H1 (cell line): ENCODE results near the gene SPOCK1. TPM values are rescaled to one million over a fixed set of nuclear protein-coding genes. Genes with fewer than 3 reads are reported as not detected.

Experiments used
- CTCF ChIA-PET: fragments of 300-600 bp; sonication (Branson Sonifier 250); formaldehyde crosslinking; loops from one replicate; lab custom pipeline; 2021; ENCODE audit not compliant: partially characterized antibody; lab: Charles Lee
- POLR2A ChIA-PET: fragments of 300-600 bp; sonication (Branson Sonifier 250); formaldehyde crosslinking; loops from one replicate; lab custom pipeline; 2021; ENCODE audit warnings: inconsistent platforms; ENCODE audit not compliant: partially characterized antibody; lab: Charles Lee
- DNase-seq, 2 experiments: peaks; one replicate each; pipeline versions ENCODE4 v3.0.0 to v3.0.0-alpha.2; 2010 to 2022; ENCODE audit warnings: low spot score in 2 of 2, low read depth in 1 of 2, mixed read lengths in 1 of 2
- FAIRE-seq: peaks from 2 replicates; lab custom pipeline; 2011; peaks lifted over from hg19 to GRCh38; lab: Jason Lieb, UNC
- H2AFZ ChIP-seq: 2 replicates; pipeline ENCODE4 v1.8.1; 2012; ENCODE audit warnings: low read length, inconsistent platforms
- H2AK5ac ChIP-seq: 2 replicates; pipeline ENCODE4 v1.6.1; 2013; ENCODE audit warnings: low read depth, low read length
- H2BK120ac ChIP-seq: replicated peaks from 2 replicates; pipeline ENCODE3; 2013; ENCODE audit warnings: low read depth, low read length, inconsistent platforms
- H2BK12ac ChIP-seq: 2 replicates; pipeline ENCODE4 v1.6.1; 2013; ENCODE audit warnings: low read depth, low read length
- H2BK15ac ChIP-seq: 2 replicates; pipeline ENCODE4 v1.6.1; 2013; ENCODE audit warnings: low read length
- H2BK20ac ChIP-seq: 2 replicates; pipeline ENCODE4 v1.6.1; 2013; ENCODE audit warnings: low read length
- H2BK5ac ChIP-seq: 2 replicates; pipeline ENCODE4 v1.6.1; 2013; ENCODE audit warnings: low read depth, low read length
- H3K14ac ChIP-seq: 2 replicates; pipeline ENCODE4 v1.6.1; 2013; ENCODE audit warnings: inconsistent platforms; ENCODE audit not compliant: insufficient read length
- H3K18ac ChIP-seq: 2 replicates; pipeline ENCODE4 v1.6.1; 2013; ENCODE audit warnings: low read length; ENCODE audit errors: extremely low read depth
- H3K23ac ChIP-seq: 2 replicates; pipeline ENCODE4 v1.6.1; 2013; ENCODE audit warnings: inconsistent platforms; ENCODE audit not compliant: insufficient read length
- H3K23me2 ChIP-seq: 2 replicates; pipeline ENCODE4 v1.6.1; 2013; ENCODE audit warnings: low read depth, low read length
- H3K27ac ChIP-seq: 2 replicates; pipeline ENCODE4 v1.6.1; 2011; ENCODE audit warnings: low read depth, low read length, inconsistent platforms
- H3K27me3 ChIP-seq, 4 experiments: replicated peaks in 1 of 4; 1 replicate in 1 of 4; 2 replicates in 3 of 4; pipeline versions ENCODE4 v1.6.1 to v1.8.1; 2011 to 2013; ENCODE audit warnings: low read length in 3 of 4, mild to moderate bottlenecking in 3 of 4, inconsistent platforms in 2 of 4, mixed read lengths in 2 of 4, moderate library complexity in 1 of 4; ENCODE audit not compliant: control insufficient read depth in 3 of 4, insufficient read depth in 3 of 4; ENCODE audit errors: extremely low read depth in 1 of 4
- H3K36me3 ChIP-seq, 4 experiments: 2 replicates each; pipeline versions ENCODE4 v1.6.1 to v1.8.1; 2011 to 2013; ENCODE audit warnings: mild to moderate bottlenecking in 4 of 4, low read length in 3 of 4, moderate library complexity in 2 of 4, control low read depth in 1 of 4, inconsistent platforms in 1 of 4; ENCODE audit not compliant: insufficient read depth in 4 of 4, control insufficient read depth in 2 of 4
- H3K4ac ChIP-seq: replicated peaks from 2 replicates; pipeline ENCODE3; 2013; ENCODE audit warnings: low read length, low read depth, mixed read lengths, inconsistent platforms; ENCODE audit not compliant: insufficient read length
- H3K4me1 ChIP-seq, 4 experiments: replicated peaks in 1 of 4; 1 replicate in 1 of 4; 2 replicates in 3 of 4; pipeline versions ENCODE4 v1.6.1 to v1.8.1; 2011 to 2013; ENCODE audit warnings: low read length in 3 of 4, inconsistent platforms in 2 of 4, mixed read lengths in 1 of 4; ENCODE audit not compliant: insufficient read depth in 4 of 4, control insufficient read depth in 3 of 4
- H3K4me2 ChIP-seq, 2 experiments: 2 replicates each; pipeline versions ENCODE4 v1.6.1 to v1.8.1; 2011 to 2013; ENCODE audit warnings: low read depth in 2 of 2, low read length in 2 of 2, control low read depth in 1 of 2, inconsistent platforms in 1 of 2, mild to moderate bottlenecking in 1 of 2; ENCODE audit not compliant: insufficient read depth in 1 of 2
- H3K4me3 ChIP-seq, 4 experiments: fragments of 200-600, 300-600 bp in 1 of 4; sonication (generic), shearing (Covaris generic), sonication (Bioruptor Twin) in 1 of 4; 2 replicates each; pipeline versions ENCODE4 v1.5.1 to v1.8.1; 2011 to 2016; ENCODE audit warnings: low read length in 4 of 4, low read depth in 3 of 4, control low read depth in 2 of 4, inconsistent platforms in 2 of 4, mild to moderate bottlenecking in 2 of 4, mixed read lengths in 1 of 4, moderate library complexity in 1 of 4; ENCODE audit not compliant: insufficient read depth in 2 of 4; ENCODE audit errors: extremely low read depth in 1 of 4
- H3K56ac ChIP-seq: replicated peaks from 2 replicates; pipeline ENCODE3; 2013; ENCODE audit warnings: low read depth, mild to moderate bottlenecking, mixed read lengths, low read length, inconsistent platforms; ENCODE audit not compliant: insufficient read length
- H3K79me1 ChIP-seq: 2 replicates; pipeline ENCODE4 v1.6.1; 2013; ENCODE audit warnings: low read depth, low read length, control low read depth
- H3K79me2 ChIP-seq, 2 experiments: 2 replicates each; pipeline versions ENCODE4 v1.6.1 to v1.8.1; 2012 to 2013; ENCODE audit warnings: low read length in 2 of 2, mild to moderate bottlenecking in 2 of 2, inconsistent platforms in 1 of 2; ENCODE audit not compliant: insufficient read depth in 2 of 2, control insufficient read depth in 1 of 2
- H3K9ac ChIP-seq, 4 experiments: replicated peaks in 1 of 4; 1 replicate in 1 of 4; 2 replicates in 3 of 4; pipeline versions ENCODE4 v1.6.1 to v1.8.1; 2011 to 2013; ENCODE audit warnings: low read depth in 3 of 4, low read length in 3 of 4, control low read depth in 2 of 4, mild to moderate bottlenecking in 2 of 4, moderate library complexity in 2 of 4, inconsistent platforms in 1 of 4; ENCODE audit errors: extremely low read depth in 1 of 4
- H3K9me3 ChIP-seq, 2 experiments: 2 replicates each; pipeline versions ENCODE4 v1.6.1 to v1.8.1; 2012 to 2013; ENCODE audit warnings: mild to moderate bottlenecking in 2 of 2, moderate library complexity in 2 of 2, control low read depth in 1 of 2, inconsistent platforms in 1 of 2, low read depth in 1 of 2, low read length in 1 of 2, mixed read lengths in 1 of 2; ENCODE audit not compliant: insufficient read depth in 2 of 2
- H4K20me1 ChIP-seq, 2 experiments: replicated peaks in 1 of 2; 2 replicates each; pipeline versions ENCODE3 to v1.8.1; 2011 to 2013; ENCODE audit warnings: inconsistent platforms in 2 of 2, low read length in 2 of 2, mild to moderate bottlenecking in 1 of 2; ENCODE audit not compliant: insufficient read depth in 2 of 2, control insufficient read depth in 1 of 2
- H4K5ac ChIP-seq: 2 replicates; pipeline ENCODE4 v1.6.1; 2013; ENCODE audit warnings: low read length, low read depth, mixed read lengths, inconsistent platforms; ENCODE audit not compliant: insufficient read length
- H4K8ac ChIP-seq: 2 replicates; pipeline ENCODE4 v1.8.0; 2013; ENCODE audit warnings: mild to moderate bottlenecking, moderate library complexity, low read length, inconsistent platforms; ENCODE audit not compliant: insufficient read depth; ENCODE audit errors: extremely low read depth
- H4K91ac ChIP-seq: replicated peaks from 2 replicates; pipeline ENCODE3; 2013; ENCODE audit warnings: low read length, mixed read lengths, inconsistent platforms; ENCODE audit not compliant: insufficient read length
- GTF2F1 ChIP-seq: IDR thresholded peaks from 2 replicates; pipeline ENCODE4 v1.6.1; 2012; ENCODE audit warnings: low read depth, low read length, improper control_type of control experiment, borderline replicate concordance
- RBBP5 ChIP-seq: IDR thresholded peaks from 2 replicates; pipeline ENCODE4 v1.7.1; 2012; ENCODE audit warnings: low read depth, mild to moderate bottlenecking, inconsistent platforms, low read length, moderate library complexity, borderline replicate concordance
- RNF2 ChIP-seq: fragments of 200-900, 300-1000 bp; sonication (generic); IDR thresholded peaks from 2 replicates; pipeline ENCODE4 v1.7.1; 2016; ENCODE audit warnings: borderline replicate concordance, low read depth, mild to moderate bottlenecking, antibody characterized with exemption, low read length; ENCODE audit not compliant: poor library complexity, severe bottlenecking; ENCODE audit errors: missing control alignments
- SIN3A ChIP-seq, 2 experiments: IDR thresholded peaks in 1 of 2; conservative IDR thresholded peaks in 1 of 2; 2 replicates each; pipeline ENCODE4 v1.6.1; 2011 to 2012; ENCODE audit warnings: low read length in 2 of 2, improper control_type of control experiment in 1 of 2, low read depth in 1 of 2, mild to moderate bottlenecking in 1 of 2
- SP1 ChIP-seq: IDR thresholded peaks from 2 replicates; pipeline ENCODE4 v1.6.1; 2011; ENCODE audit warnings: low read depth, low read length
- SP4 ChIP-seq: IDR thresholded peaks from 2 replicates; pipeline ENCODE4 v1.6.1; 2012; ENCODE audit warnings: low read length, inconsistent platforms
- SUZ12 ChIP-seq: fragments of 200-600 bp; sonication (generic); IDR thresholded peaks from 2 replicates; pipeline ENCODE4 v1.6.1; 2012; ENCODE audit warnings: mild to moderate bottlenecking, inconsistent platforms, low read length, moderate library complexity, mixed read lengths
- TAF1 ChIP-seq: IDR thresholded peaks from 2 replicates; pipeline ENCODE4 v1.6.1; 2011; ENCODE audit warnings: mild to moderate bottlenecking, low read depth, low read length
- TEAD4 ChIP-seq: IDR thresholded peaks from 2 replicates; pipeline ENCODE4 v1.6.1; 2012; ENCODE audit warnings: low read depth, low read length, inconsistent platforms, mixed read lengths
- WGBS, 2 experiments: shearing (Covaris generic) in 1 of 2; methylation state at CpG; one replicate each; pipeline versions ENCODE4 v1.1.6 to v1.1.7; 2013 to 2015; ENCODE audit warnings: low lambda C conversion rate in 2 of 2, mixed read lengths in 2 of 2, inconsistent platforms in 1 of 2, low coverage in 1 of 2, missing lambda C conversion rate in 1 of 2; ENCODE audit not compliant: insufficient replicate concordance in 2 of 2, insufficient coverage in 1 of 2, insufficient read length in 1 of 2; ENCODE audit errors: extremely low coverage in 1 of 2, missing lambda C conversion rate in 1 of 2; 5-methylcytosine and 5-hydroxymethylcytosine counted together
- polyA plus RNA-seq, 7 experiments: library from polyadenylated mRNA; depleted of rRNA in 3 of 7; stranded (reverse) in 5 of 7; unstranded in 2 of 7; fragments of >200 nt in 5 of 7; fragments of 200-250 nt in 2 of 7; gene quantifications; 1 replicate in 5 of 7; 2 replicates in 1 of 7; 4 replicates in 1 of 7; pipeline versions ENCODE4 v1.2.1 to v1.2.3, GENCODE V29; 2011 to 2013; ENCODE audit warnings: missing spikeins in 2 of 7, mixed read lengths in 2 of 7
- total RNA-seq: library from RNA; stranded (reverse); fragmentation: NEBNext Ultra II Directional; extraction: Animal tissue kit (Norgen Biotek cat#: 25700); gene quantifications from 2 replicates; pipeline ENCODE4 v1.2.1, GENCODE V29; 2021

The SPOCK1 gene
- total and polyA plus RNA-seq, 2 of the 8 experiments (the other 6 are each of a cell fraction or from before 2014, with no cell fraction given) = 6.9 to 18.1 TPM

DNA sequence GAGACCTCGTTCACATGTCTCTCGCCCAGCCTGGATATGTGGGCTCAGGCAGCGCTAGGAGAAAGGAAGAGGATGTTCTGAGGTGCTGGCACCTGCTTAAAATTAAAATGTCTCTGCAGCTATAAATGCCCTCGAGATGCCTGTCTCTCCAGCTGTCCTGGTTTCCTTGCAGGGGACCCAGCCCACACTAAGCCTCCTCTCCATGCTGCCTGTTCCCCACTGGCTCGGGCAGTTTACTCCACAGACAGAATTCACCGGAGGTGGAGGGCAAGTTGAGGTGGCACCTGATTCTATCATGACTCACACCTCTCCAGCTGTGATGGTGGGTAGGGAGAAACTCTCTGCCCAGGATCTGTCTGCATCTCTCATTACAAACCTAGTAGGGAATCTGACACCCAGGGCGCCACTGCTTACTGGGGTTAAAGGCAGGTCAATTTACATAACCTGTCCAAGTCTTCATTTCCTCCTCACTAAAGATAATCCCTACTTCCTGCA, 420.9 kb downstream of the SPOCK1 start:
- DNase-seq (no peak), FAIRE-seq (no peak)
- Histone ChIP-seq H3K27ac (no peak overlapping the region), H3K23ac (no peak overlapping the region), H3K23me2 (no peaks in the 10 kb centered on the region; the same call in 1 of the 2 replicates), H3K4me3 (no peak overlapping the region), H4K91ac (no peak overlapping the region), H4K5ac (no peak overlapping the region), H2BK20ac (no peak overlapping the region), H4K8ac (no peak overlapping the region), H3K4ac (no peak overlapping the region), H3K9me3 (no peaks in the 10 kb centered on the region), H2BK120ac (no peak overlapping the region), H3K4me2 (no peak overlapping the region), H3K79me1 (no peaks in the 10 kb centered on the region), H2AK5ac (no peak overlapping the region), H4K20me1 (no peaks in the 10 kb centered on the region), H3K79me2 (no peaks in the 10 kb centered on the region), H2AFZ (no peak overlapping the region), H2BK15ac (no peak overlapping the region), H2BK5ac (no peak overlapping the region), H3K9ac (no peak overlapping the region), H3K36me3 (no peaks in the 10 kb centered on the region), H3K56ac (no peak overlapping the region), H3K14ac (no peak overlapping the region), H3K27me3 (no peaks in the 10 kb centered on the region), H3K4me1 (peaks cover 0 to 8% (median 6%) of the 10 kb centered on the region in 4 experiments; a peak in 5 of 7 replicates), H2BK12ac (no peak overlapping the region), H3K18ac (no peak overlapping the region)
- CTCF ChIA-PET = interaction anchor here (0.7 to 5.4 kb wide), 8 partner anchors 7 to 944 kb away, joined by 3 to 53 read pairs (median 3); no protein-coding TSS in a partner anchor
- 71% methylated on average over 7 of the region's 7 CpGs; no CpG with 5 or more reads in 1 of the 2 experiments for WGBS, 2 experiments
- POLR2A ChIA-PET = no interaction called here
- TF ChIP-seq SP1 (no peak), SIN3A (conservative IDR thresholded peaks at IDR 0.05 in 1 of 2, IDR thresholded peaks at IDR 0.05 in 1 of 2; ENCODE audit: low read depth in 1 of 2, low read length in 2 of 2) (no peak), TAF1 (no peak), RNF2 (no peak), TEAD4 (no peak), GTF2F1 (no peak), SUZ12 (no peak), SP4 (no peak), RBBP5 (no peak)
